K562 (cell line): ENCODE data around the gene SEC23IP. TPM values are rescaled to one million over a fixed set of nuclear protein-coding genes. Genes with fewer than 3 reads are reported as not detected.
"Not testable (repeated sequence)": the region's sequence is repeated elsewhere in the genome, so short reads cannot be mapped to it uniquely, and the experiment has no call there.

Experiments
- ATAC-seq: fragments of 200-7000 bp; cut with Tn5 transposase; 3 replicates; pipeline ENCODE4 v1.9.1; 2020; ENCODE audit warnings: moderate library complexity
- BruUV-seq: library from RNA; stranded (reverse); fragments of 400-500 nt; replicated peaks from 2 replicates; lab custom pipeline; 2021; lab: Mats Ljungman, UMichigan
- CTCF ChIA-PET: fragments of 300-600 bp; formaldehyde crosslinking; extraction: SDS; loops from one replicate; lab custom pipeline; 2021; ENCODE audit warnings: low intra/inter-chr PET ratio; lab: Yijun Ruan, JAX
- POLR2A ChIA-PET: fragments of 300-600, 350-650 bp; sonication (Branson Sonifier 250); formaldehyde crosslinking; extraction: SDS; loops from one replicate; lab custom pipeline; 2021; ENCODE audit warnings: antibody characterized with exemption, inconsistent platforms; lab: Yijun Ruan, JAX
- DNase-seq, 4 experiments: peaks; one replicate each; pipeline versions ENCODE4 v3.0.0 to v3.0.0-alpha.2; 2011 to 2018; ENCODE audit warnings: low spot score in 3 of 4, mixed read lengths in 3 of 4; ENCODE audit errors: extremely low read depth in 1 of 4
- FAIRE-seq: peaks from 2 replicates; lab custom pipeline; 2011; peaks lifted over from hg19 to GRCh38; lab: Jason Lieb, UNC
- H2AFZ ChIP-seq: 2 replicates; pipeline ENCODE4 v1.6.0; 2011; ENCODE audit warnings: low read depth, low read length, control low read depth, inconsistent platforms
- H3K27ac ChIP-seq: fragments of 200-600 bp; 3 replicates; pipeline ENCODE4 v1.8.0; 2011; ENCODE audit warnings: low read depth, mild to moderate bottlenecking, control low read depth, inconsistent platforms, low read length, moderate library complexity, mixed read lengths; ENCODE audit errors: extremely low read depth
- H3K27me3 ChIP-seq, 2 experiments: fragments of 300-600 bp in 1 of 2; 2 replicates in 1 of 2; 3 replicates in 1 of 2; pipeline versions ENCODE4 v1.6.0 to v1.8.0; 2011; ENCODE audit warnings: inconsistent platforms in 2 of 2, low read length in 2 of 2, mild to moderate bottlenecking in 1 of 2, mixed read lengths in 1 of 2, moderate library complexity in 1 of 2; ENCODE audit not compliant: control insufficient read depth in 2 of 2, insufficient read depth in 2 of 2
- H3K36me3 ChIP-seq: fragments of 300-600 bp; 3 replicates; pipeline ENCODE4 v1.8.0; 2011; ENCODE audit warnings: mild to moderate bottlenecking, low read length, inconsistent platforms; ENCODE audit not compliant: control insufficient read depth, insufficient read depth
- H3K4me1 ChIP-seq, 2 experiments: fragments of 200-600 bp in 1 of 2; replicated peaks in 1 of 2; 2 replicates in 1 of 2; 3 replicates in 1 of 2; pipeline versions ENCODE4 v1.5.1 to v1.8.0; 2011; ENCODE audit warnings: inconsistent platforms in 2 of 2, low read length in 2 of 2, mild to moderate bottlenecking in 1 of 2, mixed read lengths in 1 of 2, moderate library complexity in 1 of 2; ENCODE audit not compliant: control insufficient read depth in 2 of 2, insufficient read depth in 2 of 2
- H3K4me2 ChIP-seq: 2 replicates; pipeline ENCODE4 v1.6.1; 2011; ENCODE audit warnings: low read length, control low read depth, inconsistent platforms, mixed read lengths; ENCODE audit not compliant: insufficient read depth
- H3K4me3 ChIP-seq: fragments of 200-600 bp; sonication (generic), shearing (Covaris generic); 2 replicates; pipeline ENCODE4 v1.5.1; 2016; ENCODE audit warnings: control low read depth, inconsistent platforms
- H3K79me2 ChIP-seq: fragments of 200-600 bp; 3 replicates; pipeline ENCODE4 v1.8.0; 2011; ENCODE audit warnings: low read length, inconsistent platforms; ENCODE audit not compliant: control insufficient read depth, insufficient read depth
- H3K9ac ChIP-seq, 2 experiments: 2 replicates each; pipeline versions ENCODE4 v1.6.0 to v1.6.1; 2011; ENCODE audit warnings: low read depth in 2 of 2, low read length in 2 of 2, control low read depth in 1 of 2, inconsistent platforms in 1 of 2, mild to moderate bottlenecking in 1 of 2, mixed read lengths in 1 of 2; ENCODE audit not compliant: insufficient read depth in 1 of 2
- H3K9me1 ChIP-seq: one replicate; pipeline ENCODE4 v1.6.0; 2011; ENCODE audit warnings: inconsistent platforms, mild to moderate bottlenecking, low read length, moderate library complexity; ENCODE audit not compliant: control insufficient read depth, insufficient read depth
- H3K9me3 ChIP-seq: replicated peaks from 2 replicates; pipeline ENCODE4 v1.5.1; 2011; ENCODE audit warnings: low read depth, low read length, inconsistent platforms; ENCODE audit not compliant: control insufficient read depth, insufficient read depth
- H4K20me1 ChIP-seq: replicated peaks from 2 replicates; pipeline ENCODE4 v1.6.1; 2011; ENCODE audit warnings: low read length, inconsistent platforms, mixed read lengths; ENCODE audit not compliant: control insufficient read depth, insufficient read depth
- KLF6 ChIP-seq: fragments of 250-450 bp; sonication (Bioruptor Pico); IDR thresholded peaks from 2 replicates; pipeline ENCODE4 v1.4.0; 2020; ENCODE audit warnings: mild to moderate bottlenecking, moderate library complexity, borderline replicate concordance
- RFX1 ChIP-seq: fragments of 450-650 bp; IDR thresholded peaks from 2 replicates; pipeline ENCODE4 v1.6.1; 2016; ENCODE audit warnings: mild to moderate bottlenecking, moderate library complexity
- RFX7 ChIP-seq: fragments of 250-450 bp; sonication (Bioruptor Pico); IDR thresholded peaks from 2 replicates; pipeline ENCODE4 v1.5.1; 2021; ENCODE audit warnings: mild to moderate bottlenecking
- ZBTB49 ChIP-seq: sonication (generic); formaldehyde crosslinking; IDR thresholded peaks from 2 replicates; pipeline ENCODE4 v1.8.0; 2022; ENCODE audit warnings: missing genetic modification reagents, mild to moderate bottlenecking, borderline replicate concordance
- ZC3H4 ChIP-seq: sonication (generic); formaldehyde crosslinking; IDR thresholded peaks from 2 replicates; pipeline ENCODE4 v1.9.0; 2021; ENCODE audit warnings: missing genetic modification reagents, borderline replicate concordance
- WGBS: fragments of 100-300 bp; shearing (Covaris generic); methylation state at CpG from one replicate; pipeline ENCODE4 v1.1.6; 2016; ENCODE audit warnings: low coverage, mixed read lengths; ENCODE audit not compliant: insufficient coverage; ENCODE audit errors: missing lambda C conversion rate; 5-methylcytosine and 5-hydroxymethylcytosine counted together
- in situ Hi-C: fragments of 300-500 bp; cut with MboI; formaldehyde crosslinking; loops from 4 replicates; pipeline ENCODE4 v1.15.0; 2018; ENCODE audit warnings: inconsistent platforms, mixed read lengths
- intact Hi-C: fragments of 100-400 bp; cut with micrococcal nuclease; formaldehyde crosslinking; loops from 2 replicates; pipeline ENCODE4 v1.14.2; 2022
- polyA plus RNA-seq, 8 experiments: library from polyadenylated mRNA; depleted of rRNA in 4 of 8; stranded (reverse) in 5 of 8; unstranded in 3 of 8; fragments of >200 nt; fragmentation: Nextera tagmentation in 2 of 8; fragmentation: Illumina TruSeq in 1 of 8; extraction: Ambion mirVana in 2 of 8; extraction: Trizol in 1 of 8; gene quantifications; 2 replicates each; pipeline versions ENCODE4 v1.2.1 to v1.2.3, GENCODE V29; 2011 to 2014; ENCODE audit warnings: inconsistent platforms in 1 of 8, missing spikeins in 1 of 8
- total RNA-seq, 7 experiments: library from RNA; depleted of rRNA in 6 of 7; stranded (reverse); fragments of >200 nt in 6 of 7; fragmentation: Illumina TruSeq in 2 of 7; extraction: Trizol in 2 of 7; gene quantifications; 2 replicates each; pipeline versions ENCODE4 v1.2.1 to v1.2.3, GENCODE V29; 2011 to 2021; ENCODE audit warnings: low replicate concordance in 1 of 7
- TF ChIP-seq, protein P1 (sequence below): fragments of 450-650 bp; IDR thresholded peaks from 2 replicates; pipeline ENCODE4 v1.6.1; 2017; ENCODE audit warnings: antibody characterized with exemption, mild to moderate bottlenecking

Gene SEC23IP
- total and polyA plus RNA-seq, 9 of the 15 experiments (the other 6 are each of a cell fraction or from before 2014, with no cell fraction given): 15.8 to 38.4 (median 22.5) TPM

- TF ChIP-seq ZBTB49: no peak
- no peak for TF ChIP-seq RFX1
- no peak for TF ChIP-seq ZC3H4 (CRISPR knock-in tag)
Measured at GRCh38 chr10:119898577-119898976, 6.0 kb downstream of the SEC23IP start (continued).

- POLR2A ChIA-PET: no interaction called here
- Histone ChIP-seq H3K4me1 (no peaks in the 10 kb centered on the region), H3K27me3 (no peaks in the 10 kb centered on the region)
- WGBS: 93% methylated on average over 15 of the region's 16 CpGs
- FAIRE-seq (no peak), DNase-seq (no peak)
- TF ChIP-seq RFX7 (CRISPR knock-in tag): no peak
- TF ChIP-seq, protein P1, sequence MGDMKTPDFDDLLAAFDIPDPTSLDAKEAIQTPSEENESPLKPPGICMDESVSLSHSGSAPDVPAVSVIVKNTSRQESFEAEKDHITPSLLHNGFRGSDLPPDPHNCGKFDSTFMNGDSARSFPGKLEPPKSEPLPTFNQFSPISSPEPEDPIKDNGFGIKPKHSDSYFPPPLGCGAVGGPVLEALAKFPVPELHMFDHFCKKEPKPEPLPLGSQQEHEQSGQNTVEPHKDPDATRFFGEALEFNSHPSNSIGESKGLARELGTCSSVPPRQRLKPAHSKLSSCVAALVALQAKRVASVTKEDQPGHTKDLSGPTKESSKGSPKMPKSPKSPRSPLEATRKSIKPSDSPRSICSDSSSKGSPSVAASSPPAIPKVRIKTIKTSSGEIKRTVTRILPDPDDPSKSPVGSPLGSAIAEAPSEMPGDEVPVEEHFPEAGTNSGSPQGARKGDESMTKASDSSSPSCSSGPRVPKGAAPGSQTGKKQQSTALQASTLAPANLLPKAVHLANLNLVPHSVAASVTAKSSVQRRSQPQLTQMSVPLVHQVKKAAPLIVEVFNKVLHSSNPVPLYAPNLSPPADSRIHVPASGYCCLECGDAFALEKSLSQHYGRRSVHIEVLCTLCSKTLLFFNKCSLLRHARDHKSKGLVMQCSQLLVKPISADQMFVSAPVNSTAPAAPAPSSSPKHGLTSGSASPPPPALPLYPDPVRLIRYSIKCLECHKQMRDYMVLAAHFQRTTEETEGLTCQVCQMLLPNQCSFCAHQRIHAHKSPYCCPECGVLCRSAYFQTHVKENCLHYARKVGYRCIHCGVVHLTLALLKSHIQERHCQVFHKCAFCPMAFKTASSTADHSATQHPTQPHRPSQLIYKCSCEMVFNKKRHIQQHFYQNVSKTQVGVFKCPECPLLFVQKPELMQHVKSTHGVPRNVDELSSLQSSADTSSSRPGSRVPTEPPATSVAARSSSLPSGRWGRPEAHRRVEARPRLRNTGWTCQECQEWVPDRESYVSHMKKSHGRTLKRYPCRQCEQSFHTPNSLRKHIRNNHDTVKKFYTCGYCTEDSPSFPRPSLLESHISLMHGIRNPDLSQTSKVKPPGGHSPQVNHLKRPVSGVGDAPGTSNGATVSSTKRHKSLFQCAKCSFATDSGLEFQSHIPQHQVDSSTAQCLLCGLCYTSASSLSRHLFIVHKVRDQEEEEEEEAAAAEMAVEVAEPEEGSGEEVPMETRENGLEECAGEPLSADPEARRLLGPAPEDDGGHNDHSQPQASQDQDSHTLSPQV: no peak
- TF ChIP-seq KLF6 (CRISPR knock-in tag): no peak
- TF ChIP-seq, all 486 proteins: peak for 0
- Histone ChIP-seq H2AFZ (no peak overlapping the region), H3K79me2 (peaks cover 33% of the 10 kb centered on the region), H3K9ac (no peak overlapping the region), H4K20me1 (no peaks in the 10 kb centered on the region; the same call in none of the 2 replicates), H3K4me3 (no peak overlapping the region), H3K36me3 (peaks cover 59% of the 10 kb centered on the region), H3K9me1 (no peaks in the 10 kb centered on the region), H3K27ac (no peak overlapping the region), H3K4me2 (no peak overlapping the region), H3K9me3 (no peaks in the 10 kb centered on the region)
- no peak for ATAC-seq
- in situ Hi-C loops: no loop called here
- CTCF ChIA-PET: no interaction called here
- no TSS peak for BruUV-seq
- intact Hi-C loops: no loop called here
Measured at GRCh38 chr10:119903946-119904666, 11.6 kb downstream of the SEC23IP start.

DNA sequence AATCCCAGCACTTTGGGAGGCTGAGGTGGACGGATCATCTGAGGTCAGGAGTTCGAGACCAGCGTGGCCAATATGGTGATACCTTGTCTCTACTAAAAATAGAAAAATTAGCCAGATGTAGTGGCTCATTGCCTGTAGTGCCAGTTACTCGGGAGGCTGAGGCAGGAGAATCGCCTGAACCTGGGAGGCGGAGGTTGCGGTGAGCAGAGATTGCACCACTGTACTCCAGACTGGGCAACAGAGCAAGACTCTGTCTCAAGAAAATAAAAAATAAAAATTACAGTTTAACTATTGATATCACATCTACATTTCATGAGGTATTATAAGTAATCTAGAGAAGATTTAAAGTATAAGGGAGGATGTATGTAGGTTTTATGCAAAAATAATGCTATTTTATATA, 15.2 kb downstream of the SEC23IP start:
- H3K4me3 ChIP-seq, BruUV-seq, ATAC-seq, FAIRE-seq, H3K79me2 ChIP-seq, H3K27me3 ChIP-seq, H3K9ac ChIP-seq, H3K9me3 ChIP-seq, H4K20me1 ChIP-seq, H3K4me1 ChIP-seq, POLR2A ChIA-PET, DNase-seq, CTCF ChIA-PET, in situ Hi-C loops, H3K9me1 ChIP-seq, H3K27ac ChIP-seq, H2AFZ ChIP-seq, intact Hi-C loops, H3K4me2 ChIP-seq: not testable (repeated sequence)
- 100% methylated on average over 4 of the region's 7 CpGs for WGBS
- H3K36me3 ChIP-seq: peaks cover 56% of the 10 kb centered on the region
